HEK293 (cell line): ENCODE results near the gene RPL7A.

Source experiments
- CTCF ChIA-PET: fragments of 350-600 bp; formaldehyde crosslinking; extraction: SDS; loops from one replicate; lab custom pipeline; 2021; ENCODE audit warnings: antibody characterized with exemption; lab: Yijun Ruan, JAX
- POLR2A ChIA-PET: fragments of 300-600 bp; formaldehyde crosslinking; extraction: SDS; loops from one replicate; lab custom pipeline; 2020; ENCODE audit warnings: antibody characterized with exemption, inconsistent platforms; lab: Yijun Ruan, JAX
- H3K27ac ChIP-seq: fragments of 200-500 bp; sonication (Bioruptor generic); 2 replicates; pipeline ENCODE4 v1.5.1; 2014; ENCODE audit warnings: low read depth, low read length, control low read depth, inconsistent platforms; ENCODE audit errors: extremely low read depth
- H3K36me3 ChIP-seq, 2 experiments: fragments of 200-500 bp in 1 of 2; sonication (Bioruptor generic) in 1 of 2; 1 replicate in 1 of 2; 2 replicates in 1 of 2; pipeline ENCODE4 v1.5.1; 2014 to 2017; ENCODE audit warnings: inconsistent platforms in 2 of 2, low read length in 2 of 2; ENCODE audit not compliant: control insufficient read depth in 2 of 2, insufficient read depth in 1 of 2
- H3K4me1 ChIP-seq: fragments of 200-500 bp; sonication (Bioruptor generic); 2 replicates; pipeline ENCODE4 v1.5.1; 2014; ENCODE audit warnings: mild to moderate bottlenecking, low read length, inconsistent platforms; ENCODE audit not compliant: control insufficient read depth, insufficient read depth
- H3K4me3 ChIP-seq: 2 replicates; pipeline ENCODE4 v1.5.1; 2011; ENCODE audit warnings: low read depth, mild to moderate bottlenecking, control low read depth, low read length, moderate library complexity
- H3K9me3 ChIP-seq: fragments of 200-500 bp; sonication (Bioruptor generic); 2 replicates; pipeline ENCODE4 v1.5.1; 2014; ENCODE audit warnings: low read depth, low read length, inconsistent platforms; ENCODE audit not compliant: control insufficient read depth, insufficient read depth
- BCL11A ChIP-seq: fragments of 450-650 bp; formaldehyde crosslinking; IDR thresholded peaks from 2 replicates; pipeline ENCODE4 v1.5.1; 2016; ENCODE audit warnings: low read depth, missing biosample characterization, missing genetic modification characterization
- PRDM2 ChIP-seq: fragments of 450-650 bp; formaldehyde crosslinking; IDR thresholded peaks from 2 replicates; pipeline ENCODE4 v1.5.1; 2016; ENCODE audit warnings: missing biosample characterization, missing genetic modification characterization, borderline replicate concordance
- TSHZ1 ChIP-seq: fragments of 450-650 bp; formaldehyde crosslinking; IDR thresholded peaks from 2 replicates; pipeline ENCODE4 v1.5.1; 2016; ENCODE audit warnings: missing biosample characterization, missing genetic modification characterization, borderline replicate concordance
- ZBTB17 ChIP-seq: fragments of 450-650 bp; formaldehyde crosslinking; IDR thresholded peaks from 2 replicates; pipeline ENCODE4 v1.5.1; 2016; ENCODE audit warnings: missing biosample characterization, missing genetic modification characterization
- ZNF302 ChIP-seq: fragments of 450-650 bp; formaldehyde crosslinking; IDR thresholded peaks from 2 replicates; pipeline ENCODE4 v1.5.1; 2016; ENCODE audit warnings: missing biosample characterization, missing genetic modification characterization, low read depth
- ZNF311 ChIP-seq: fragments of 450-650 bp; formaldehyde crosslinking; IDR thresholded peaks from 2 replicates; pipeline ENCODE4 v1.5.1; 2017; ENCODE audit warnings: missing biosample characterization, missing genetic modification characterization, borderline replicate concordance
- ZNF600 ChIP-seq: fragments of 450-650 bp; formaldehyde crosslinking; IDR thresholded peaks from 2 replicates; pipeline ENCODE4 v1.5.1; 2016; ENCODE audit warnings: missing biosample characterization, missing genetic modification characterization
- ZNF610 ChIP-seq: fragments of 450-650 bp; formaldehyde crosslinking; IDR thresholded peaks from 2 replicates; pipeline ENCODE4 v1.5.1; 2016; ENCODE audit warnings: missing biosample characterization, missing genetic modification characterization, borderline replicate concordance
- TF ChIP-seq, protein P1 (sequence below): fragments of 450-650 bp; formaldehyde crosslinking; IDR thresholded peaks from 2 replicates; pipeline ENCODE4 v1.5.1; 2017; ENCODE audit warnings: missing biosample characterization, missing genetic modification characterization

Gene RPL7A

GRCh38 chr9:133353548-133353947, 5.5 kb downstream of the RPL7A start:
- ChIA-PET CTCF (interaction anchor here (0.5 to 1.4 kb wide), 9 partner anchors 10 to 173 kb away, joined by 3 to 5 read pairs (median 3); no protein-coding TSS in a partner anchor), POLR2A (interaction anchor here (0.8 to 3.9 kb wide), 8 partner anchors 11 to 323 kb away, joined by 3 to 35 read pairs (median 4); partner anchors contain the start of genes CACFD1 and SLC2A6)
- Histone ChIP-seq H3K36me3 (peaks cover 18 to 76% of the 10 kb centered on the region in 2 experiments), H3K4me1 (no peaks in the 10 kb centered on the region), H3K4me3 (no peak overlapping the region), H3K27ac (no peak overlapping the region), H3K9me3 (no peaks in the 10 kb centered on the region)
- TF ChIP-seq PRDM2 (no peak), ZNF610 (tag by site-specific recombination) (no peak)

- ChIA-PET CTCF (interaction anchor here (0.7 to 2.0 kb wide), 5 partner anchors 7 to 130 kb away, joined by 3 to 10 read pairs (median 3); no protein-coding TSS in a partner anchor), POLR2A (interaction anchor here (0.9 to 6.6 kb wide), 5 partner anchors 6 to 26 kb away, joined by 3 to 89 read pairs (median 4); partner anchors contain the start of genes MED22 and RPL7A)
- Histone ChIP-seq H3K36me3 (peaks cover 16 to 76% of the 10 kb centered on the region in 2 experiments), H3K9me3 (no peaks in the 10 kb centered on the region), H3K27ac (no peak overlapping the region), H3K4me3 (no peak overlapping the region), H3K4me1 (no peaks in the 10 kb centered on the region)
- TF ChIP-seq ZNF600 (tag by site-specific recombination), result peak; percentile 72
- TF ChIP-seq, protein P1, sequence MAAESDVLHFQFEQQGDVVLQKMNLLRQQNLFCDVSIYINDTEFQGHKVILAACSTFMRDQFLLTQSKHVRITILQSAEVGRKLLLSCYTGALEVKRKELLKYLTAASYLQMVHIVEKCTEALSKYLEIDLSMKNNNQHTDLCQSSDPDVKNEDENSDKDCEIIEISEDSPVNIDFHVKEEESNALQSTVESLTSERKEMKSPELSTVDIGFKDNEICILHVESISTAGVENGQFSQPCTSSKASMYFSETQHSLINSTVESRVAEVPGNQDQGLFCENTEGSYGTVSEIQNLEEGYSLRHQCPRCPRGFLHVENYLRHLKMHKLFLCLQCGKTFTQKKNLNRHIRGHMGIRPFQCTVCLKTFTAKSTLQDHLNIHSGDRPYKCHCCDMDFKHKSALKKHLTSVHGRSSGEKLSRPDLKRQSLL, result peak; percentile 96
- no peak for TF ChIP-seq ZNF311 (tag by site-specific recombination)
- TF ChIP-seq ZBTB17 (tag by site-specific recombination), result 0 out of 2 replicates have a peak, but pooled peaks have one; percentile 50
- TF ChIP-seq BCL11A (tag by site-specific recombination), result 0 out of 2 replicates have a peak, but pooled peaks have one; percentile 11
- TF ChIP-seq TSHZ1 (tag by site-specific recombination), result no peak
- no peak for TF ChIP-seq ZNF302
Observed at GRCh38 chr9:133354766-133355165, 6.7 kb downstream of the RPL7A start.
